WTC11 (cell line): ENCODE data around the gene GSX2.

ENCODE experiments used
- CTCF ChIP-seq: fragments of 200-600 bp; IDR thresholded peaks from 2 replicates; pipeline ENCODE4 v1.8.0; 2022; ENCODE audit warnings: antibody characterized with exemption
- ESRRA ChIP-seq: sonication (generic); formaldehyde crosslinking; IDR thresholded peaks from 2 replicates; pipeline ENCODE4 v1.8.1; 2022; ENCODE audit warnings: mild to moderate bottlenecking, missing genetic modification reagents, borderline replicate concordance
- HMGXB4 ChIP-seq: sonication (generic); formaldehyde crosslinking; IDR thresholded peaks from 2 replicates; pipeline ENCODE4 v1.8.1; 2023; ENCODE audit warnings: mild to moderate bottlenecking, moderate library complexity, missing genetic modification reagents
- MAX ChIP-seq: sonication (generic); formaldehyde crosslinking; IDR thresholded peaks from 2 replicates; pipeline ENCODE4 v1.8.0; 2022; ENCODE audit warnings: mild to moderate bottlenecking, missing genetic modification reagents
- NFE2L1 ChIP-seq: sonication (generic); formaldehyde crosslinking; IDR thresholded peaks from 2 replicates; pipeline ENCODE4 v1.8.1; 2023; ENCODE audit warnings: missing genetic modification reagents
- ZNF396 ChIP-seq: fragments of 250-450 bp; sonication (Bioruptor Pico); IDR thresholded peaks from 2 replicates; pipeline ENCODE4 v1.8.0; 2021; ENCODE audit warnings: mild to moderate bottlenecking, moderate library complexity, borderline replicate concordance

- TF ChIP-seq ESRRA (no peak), MAX (CRISPR knock-in tag) (no peak), CTCF (no peak), ZNF396 (CRISPR knock-in tag) (no peak), NFE2L1 (no peak), HMGXB4 (CRISPR knock-in tag) (no peak)
These were observed 646 bp upstream of the GSX2 start for GRCh38 chr4:54099287-54099747.
